Hepatocyte (in vitro differentiated cells): ENCODE measurements around the gene IMMT. TPM values are rescaled to one million over a fixed set of nuclear protein-coding genes. Genes with fewer than 3 reads are reported as not detected.

Source experiments
- DNase-seq: peaks from one replicate; pipeline ENCODE4 v3.0.0-alpha.2; 2016; ENCODE audit warnings: low spot score
- H2AFZ ChIP-seq: fragments of 200-600 bp; sonication (generic); 2 replicates; pipeline ENCODE4 v1.6.0; 2016; ENCODE audit warnings: antibody characterized with exemption, mild to moderate bottlenecking
- H3K27ac ChIP-seq: fragments of 200-600 bp; sonication (generic); 2 replicates; pipeline ENCODE4 v1.5.1; 2016; ENCODE audit warnings: mild to moderate bottlenecking
- H3K27me3 ChIP-seq: fragments of 200-600 bp; sonication (generic); 2 replicates; pipeline ENCODE4 v1.6.1; 2016
- H3K36me3 ChIP-seq: fragments of 200-600 bp; sonication (generic); replicated peaks from 2 replicates; pipeline ENCODE4 v1.5.1; 2016; ENCODE audit warnings: low read depth; ENCODE audit not compliant: insufficient read depth
- H3K4me1 ChIP-seq: fragments of 200-600 bp; sonication (generic); 2 replicates; pipeline ENCODE4 v1.5.1; 2016; ENCODE audit warnings: mild to moderate bottlenecking, moderate library complexity; ENCODE audit not compliant: insufficient read depth
- H3K4me2 ChIP-seq: fragments of 200-600 bp; sonication (generic); 2 replicates; pipeline ENCODE4 v1.6.0; 2016
- H3K4me3 ChIP-seq: fragments of 200-600 bp; sonication (generic); 2 replicates; pipeline ENCODE4 v1.5.1; 2016; ENCODE audit warnings: mild to moderate bottlenecking
- H3K79me2 ChIP-seq: fragments of 200-600 bp; sonication (generic); 2 replicates; pipeline ENCODE4 v1.6.0; 2017; ENCODE audit warnings: mild to moderate bottlenecking
- H3K9me2 ChIP-seq: fragments of 200-600 bp; sonication (generic); replicated peaks from 2 replicates; pipeline ENCODE4 v1.6.0; 2017; ENCODE audit warnings: mild to moderate bottlenecking; ENCODE audit not compliant: insufficient read depth
- H3K9me3 ChIP-seq: fragments of 200-600 bp; sonication (generic); 2 replicates; pipeline ENCODE4 v1.5.1; 2016; ENCODE audit warnings: low read depth, mild to moderate bottlenecking
- H4K20me1 ChIP-seq: fragments of 200-600 bp; sonication (generic); 2 replicates; pipeline ENCODE4 v1.6.0; 2016; ENCODE audit warnings: mild to moderate bottlenecking; ENCODE audit not compliant: insufficient read depth, poor library complexity, severe bottlenecking
- CTCF ChIP-seq: fragments of 200-600 bp; sonication (generic); IDR thresholded peaks from 2 replicates; pipeline ENCODE4 v1.5.1; 2016; ENCODE audit warnings: antibody characterized with exemption, mild to moderate bottlenecking; ENCODE audit not compliant: poor library complexity
- EZH2 ChIP-seq: fragments of 200-600 bp; sonication (generic); IDR thresholded peaks from 2 replicates; pipeline ENCODE4 v1.6.1; 2016; ENCODE audit warnings: antibody characterized with exemption, mild to moderate bottlenecking, borderline replicate concordance
- EZH2phosphoT487 ChIP-seq: fragments of 200-600 bp; sonication (generic); IDR thresholded peaks from one replicate; pipeline ENCODE4 v1.6.1; 2018; ENCODE audit warnings: antibody characterized with exemption, mild to moderate bottlenecking, low read depth, moderate library complexity; ENCODE audit not compliant: unreplicated experiment, severe bottlenecking
- WGBS: methylation state at CpG from one replicate; pipeline ENCODE4 v1.1.6; 2016; ENCODE audit warnings: low lambda C conversion rate; ENCODE audit errors: missing lambda C conversion rate; 5-methylcytosine and 5-hydroxymethylcytosine counted together
- polyA plus RNA-seq: library from polyadenylated mRNA; unstranded; fragments of >200 nt; fragmentation: Nextera tagmentation; extraction: Ambion mirVana; gene quantifications from 2 replicates; pipeline ENCODE4 v1.2.1, GENCODE V29; 2016
- total RNA-seq: library from RNA; depleted of rRNA; stranded (reverse); fragments of >200 nt; gene quantifications from 2 replicates; pipeline ENCODE4 v1.2.3, GENCODE V29; 2014

The IMMT gene
- total and polyA plus RNA-seq, 2 experiments from 2014 or later = 60.1 to 67.9 TPM

DNA sequence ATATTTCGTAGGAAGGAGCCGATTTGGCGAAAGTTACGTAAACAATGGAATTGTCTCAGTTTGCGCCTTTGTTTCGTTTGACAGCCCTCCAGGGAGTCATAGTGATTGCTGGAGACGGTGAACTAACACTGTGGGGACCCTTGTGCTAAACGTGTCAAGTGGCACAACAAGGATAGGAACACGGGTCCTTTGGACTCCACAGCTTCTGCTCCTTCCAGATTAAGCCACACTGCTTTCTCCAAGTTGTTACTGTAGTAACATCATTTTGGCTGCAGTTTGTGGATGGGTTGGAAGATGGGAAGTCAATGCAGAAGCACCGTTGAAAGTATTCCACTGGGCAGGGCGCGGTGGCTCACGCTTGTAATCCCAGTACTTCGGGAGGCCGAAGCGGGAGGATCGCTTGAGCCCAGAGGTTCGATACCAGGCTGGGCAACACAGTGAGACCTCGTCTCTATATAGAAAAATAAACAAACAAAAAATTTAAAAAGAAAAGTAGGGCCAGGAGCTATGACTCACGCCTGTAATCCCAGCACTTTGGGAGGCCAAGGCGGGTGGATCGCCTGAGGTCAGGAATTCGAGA, 636 bp upstream of the IMMT start:
- H3K4me3 ChIP-seq = peak overlapping the region; percentile 55
- TF ChIP-seq EZH2phosphoT487 = no peak
- no peak for TF ChIP-seq CTCF
- no peak for TF ChIP-seq EZH2
- H3K27ac ChIP-seq = peak overlapping the region; percentile 98
- H3K27me3 ChIP-seq = no peaks in the 10 kb centered on the region
- H4K20me1 ChIP-seq = peaks cover 25% of the 10 kb centered on the region
- DNase-seq = no peak
- H3K79me2 ChIP-seq = peaks cover 55% of the 10 kb centered on the region
- WGBS = 45% methylated on average over 23 of the region's 23 CpGs
- no peaks in the 10 kb centered on the region for H3K36me3 ChIP-seq
- H3K9me2 ChIP-seq = no peaks in the 10 kb centered on the region
- H3K4me2 ChIP-seq = peak overlapping the region; percentile 74
- H3K4me1 ChIP-seq = peaks cover 22% of the 10 kb centered on the region
- H2AFZ ChIP-seq = peak overlapping the region; percentile 69
- H3K9me3 ChIP-seq = no peaks in the 10 kb centered on the region

DNA sequence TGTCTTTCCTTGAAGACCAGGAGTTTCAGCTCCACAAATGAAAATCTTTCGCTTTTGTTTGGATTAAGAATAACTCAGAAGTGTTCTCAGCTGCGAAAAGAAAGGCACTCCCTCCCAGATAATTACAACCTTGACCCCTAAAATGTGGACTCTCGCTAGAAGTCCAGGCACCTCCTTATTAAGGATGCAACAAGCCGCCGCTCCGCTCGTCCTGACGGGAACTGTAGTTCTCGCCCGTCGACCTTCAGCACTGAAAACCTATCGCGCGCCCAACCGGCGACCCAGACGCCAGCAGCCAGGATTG, 559 bp downstream of the IMMT start:
- no peak for DNase-seq
- Histone ChIP-seq H3K4me1 (peaks cover 17% of the 10 kb centered on the region), H2AFZ (no peak overlapping the region)

GRCh38 chr2:86193901-86194567, 1.2 kb downstream of the IMMT start:
- H3K4me2 ChIP-seq = peak overlapping the region; percentile 80
- H4K20me1 ChIP-seq = peaks cover 33% of the 10 kb centered on the region
- peak overlapping the region; percentile 41 for H3K4me3 ChIP-seq

More for the DNA sequence above, 559 bp downstream of the IMMT start:
- peak overlapping the region; percentile 41 for H3K4me3 ChIP-seq
- TF ChIP-seq EZH2 (no peak), EZH2phosphoT487 (no peak), CTCF (no peak)
- no peaks in the 10 kb centered on the region for H3K9me3 ChIP-seq
- no peaks in the 10 kb centered on the region for H3K9me2 ChIP-seq
- no peaks in the 10 kb centered on the region for H3K27me3 ChIP-seq
- H3K27ac ChIP-seq = peak overlapping the region; percentile 60
- no peaks in the 10 kb centered on the region for H3K36me3 ChIP-seq
- H3K79me2 ChIP-seq = peaks cover 56% of the 10 kb centered on the region
- H4K20me1 ChIP-seq = peaks cover 26% of the 10 kb centered on the region
- H3K4me2 ChIP-seq = peak overlapping the region; percentile 80
- WGBS = 3% methylated on average over 17 of the region's 17 CpGs

More at GRCh38 chr2:86193901-86194567, 1.2 kb downstream of the IMMT start:
- peak overlapping the region; percentile 60 for H3K27ac ChIP-seq
- H3K36me3 ChIP-seq = no peaks in the 10 kb centered on the region
- H3K27me3 ChIP-seq = no peaks in the 10 kb centered on the region
- 72% methylated on average over 7 of the region's 7 CpGs for WGBS
- H3K79me2 ChIP-seq = peaks cover 59% of the 10 kb centered on the region
- peaks cover 17% of the 10 kb centered on the region for H3K4me1 ChIP-seq
- no peaks in the 10 kb centered on the region for H3K9me2 ChIP-seq
- DNase-seq = peak; percentile 34
- no peak overlapping the region for H2AFZ ChIP-seq
- no peaks in the 10 kb centered on the region for H3K9me3 ChIP-seq
- no peak for TF ChIP-seq EZH2phosphoT487
- no peak for TF ChIP-seq EZH2
- TF ChIP-seq CTCF = no peak
